Thyroid gland (tissue), 4 donors: ENCODE results near the gene PHACTR3.

Experiments used
- CTCF ChIP-seq, 6 experiments: fragments of 200-600 bp in 3 of 6; fragments of 450-650 bp in 3 of 6; sonication (generic) in 3 of 6; IDR thresholded peaks; one replicate each; pipeline ENCODE4 v1.5.1; 2016 to 2019; ENCODE audit warnings: antibody characterized with exemption in 6 of 6, mild to moderate bottlenecking in 2 of 6, inconsistent platforms in 1 of 6, moderate library complexity in 1 of 6
- POLR2A ChIP-seq, 2 donors: fragments of 450-650 bp; IDR thresholded peaks; one replicate each; pipeline ENCODE4 v1.6.1; 2017; ENCODE audit warnings: antibody characterized with exemption in 2 of 2, mild to moderate bottlenecking in 2 of 2, moderate library complexity in 1 of 2

- no peak for TF ChIP-seq CTCF (IDR thresholded peaks at IDR 0.05)
- no peak for TF ChIP-seq POLR2A (IDR thresholded peaks at IDR 0.05)
Measured at GRCh38 chr20:59825944-59826759, 221.8 kb downstream of the PHACTR3 start.
